B cell (primary cell): ENCODE data around the gene SOAT2.

Source experiments
- CTCF ChIP-seq: fragments of 200-600 bp; IDR thresholded peaks from one replicate; pipeline ENCODE4 v1.8.0; 2022; ENCODE audit warnings: antibody characterized with exemption, mild to moderate bottlenecking
- EZH2 ChIP-seq: IDR thresholded peaks from 2 replicates; pipeline ENCODE4 v1.6.1; 2012; ENCODE audit warnings: borderline replicate concordance, low read depth, mild to moderate bottlenecking, moderate library complexity, low read length; ENCODE audit not compliant: insufficient read depth, poor library complexity, severe bottlenecking

GRCh38 chr12:53124352-53124723, 21.1 kb downstream of the SOAT2 start:
- no peak for TF ChIP-seq CTCF
- no peak for TF ChIP-seq EZH2
